SW480 (cell line): Measurements from ENCODE around the gene PPP1R10.
A peak's percentile ranks its signal among the peaks of the same experiment; 100 is the strongest.
"Not testable (repeated sequence)": the region's sequence is repeated elsewhere in the genome, so short reads cannot be mapped to it uniquely, and the experiment has no call there.

Experiments used
- DNase-seq: peaks from one replicate; pipeline ENCODE4 v3.0.0-alpha.2; 2016; ENCODE audit warnings: low spot score

PPP1R10 gene

GRCh38 chr6:30616811-30617564 lies at the start of gene PPP1R10:
Gene PPP1R10 (minus strand): TSS chr6:30617243. CDS start chr6:30609944, 7,299 bp downstream.
- peak; percentile 99 for DNase-seq

DNA sequence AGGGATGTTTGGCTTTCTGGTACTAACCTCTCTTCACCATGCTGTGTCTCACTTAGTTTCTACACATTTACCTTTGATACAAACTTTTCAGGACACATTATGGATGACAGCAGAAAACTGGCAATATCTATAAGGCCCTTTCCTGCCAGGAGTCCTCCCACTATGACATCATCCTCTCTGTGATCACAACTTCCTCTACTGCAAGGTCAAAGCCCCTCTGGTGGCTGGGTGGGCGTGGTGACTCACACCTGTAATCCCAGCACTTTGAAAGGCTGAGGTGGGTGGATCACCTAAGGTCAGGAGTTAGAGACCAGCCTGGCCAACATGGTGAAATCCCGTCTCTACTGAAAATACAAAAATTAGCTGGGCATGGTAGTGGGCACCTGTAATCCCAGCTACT lies 49.3 kb upstream of the PPP1R10 start:
- not testable (repeated sequence) for DNase-seq

- no peak for DNase-seq
Measured at GRCh38 chr6:30664994-30665767, 48.1 kb upstream of the PPP1R10 start.

DNA sequence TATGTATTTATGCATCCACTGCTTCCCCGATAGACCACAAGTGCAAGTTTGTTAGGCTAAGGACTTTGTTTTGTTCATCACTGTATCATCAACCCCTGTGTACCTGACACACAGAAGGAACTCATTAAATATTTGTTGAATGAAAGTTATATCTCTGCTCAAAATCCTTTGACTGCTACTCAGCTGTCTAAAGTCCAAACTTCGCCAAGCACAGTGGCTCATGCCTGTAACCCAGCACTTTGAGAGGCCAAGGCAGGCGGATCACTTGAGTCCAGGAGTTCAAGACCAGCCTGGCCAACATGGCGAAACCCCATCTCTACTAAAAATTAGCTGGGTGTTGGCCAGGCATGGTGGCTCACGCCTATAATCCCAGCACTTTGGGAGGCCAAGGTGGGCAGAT lies 40.9 kb upstream of the PPP1R10 start:
- DNase-seq, result not testable (repeated sequence)

DNA sequence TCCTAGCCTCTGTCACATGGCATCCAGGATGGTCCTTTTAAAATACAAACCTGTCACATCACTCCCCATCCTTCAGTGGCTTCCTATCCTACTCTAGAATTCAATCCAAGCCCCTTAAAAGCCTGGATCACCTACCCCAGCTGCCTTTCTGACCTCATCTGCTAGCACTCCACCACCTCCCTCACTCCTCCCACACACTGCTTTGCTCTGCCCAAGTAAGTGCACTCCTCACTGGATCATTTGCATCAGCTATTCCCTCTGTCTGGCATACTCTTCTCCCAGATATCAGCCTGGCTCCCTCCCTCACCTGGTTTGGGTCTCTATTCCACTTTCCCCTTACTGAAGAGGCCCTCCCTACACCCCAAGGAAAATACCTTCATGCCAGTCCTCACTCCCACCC lies 40.4 kb upstream of the PPP1R10 start:
- no peak for DNase-seq

- no peak for DNase-seq
Measured at GRCh38 chr6:30656513-30656912, 39.5 kb upstream of the PPP1R10 start.

DNA sequence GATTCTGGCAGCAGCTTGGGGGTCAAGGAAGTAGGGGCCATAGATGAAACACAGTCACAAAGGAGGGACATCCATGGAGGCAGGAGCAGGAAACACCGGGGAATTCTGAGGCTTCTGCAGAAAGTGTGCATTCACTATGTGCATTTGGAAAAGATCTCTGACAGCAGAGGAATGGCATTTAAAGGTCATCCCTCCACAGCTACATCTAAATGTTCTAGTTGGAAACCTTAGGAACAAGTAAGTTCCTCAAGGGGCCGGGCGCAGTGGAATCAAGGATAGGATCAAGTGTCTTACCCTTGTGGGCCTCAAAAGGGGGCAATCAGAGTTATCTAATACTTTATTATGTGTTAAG lies 38.7 kb upstream of the PPP1R10 start:
- no peak for DNase-seq

DNA sequence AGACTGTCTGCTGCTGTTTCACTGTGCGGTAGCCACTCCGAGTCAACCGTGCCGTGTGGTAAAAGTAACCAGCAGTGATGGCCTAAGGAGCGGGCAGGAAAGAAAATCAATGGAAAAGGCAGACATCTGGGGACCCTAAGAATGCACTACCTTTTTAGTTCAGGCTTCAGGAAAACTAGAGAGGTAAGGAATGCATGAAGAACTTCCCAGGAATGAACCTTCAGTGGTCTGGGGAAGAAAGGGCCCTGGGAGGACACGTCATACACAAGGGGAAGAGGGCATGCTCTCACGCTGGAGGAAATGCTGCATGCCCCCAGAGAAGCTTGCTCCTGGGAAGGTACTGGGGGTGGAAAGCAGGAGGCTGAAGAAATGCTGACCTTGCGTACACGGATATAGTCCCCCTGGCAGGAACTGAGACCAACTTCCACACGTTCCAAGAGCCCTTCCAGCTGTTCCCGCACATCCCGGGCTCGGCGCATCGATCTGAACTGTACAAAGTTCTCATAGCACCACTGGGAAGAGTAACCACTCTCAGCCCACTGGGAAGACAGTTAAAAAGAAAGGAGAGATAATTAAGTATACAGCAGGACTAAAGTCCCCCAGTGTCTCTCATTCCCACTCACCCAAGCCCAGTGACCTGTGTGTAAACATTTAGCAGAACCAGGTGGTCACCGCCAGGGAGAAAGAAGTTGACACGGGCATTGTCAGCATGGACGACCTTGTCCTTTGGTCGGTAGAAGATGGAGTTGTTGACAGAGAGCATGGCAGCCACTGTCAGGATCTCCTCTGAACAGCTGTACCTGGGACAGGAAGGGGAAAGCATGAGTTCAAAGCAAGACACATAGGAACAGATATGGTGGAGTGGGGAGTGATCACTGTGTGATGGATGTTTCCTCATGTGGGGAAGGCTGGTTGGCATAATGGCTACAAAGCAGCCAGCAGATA lies 38.0 kb upstream of the PPP1R10 start:
- DNase-seq, result no peak

DNA sequence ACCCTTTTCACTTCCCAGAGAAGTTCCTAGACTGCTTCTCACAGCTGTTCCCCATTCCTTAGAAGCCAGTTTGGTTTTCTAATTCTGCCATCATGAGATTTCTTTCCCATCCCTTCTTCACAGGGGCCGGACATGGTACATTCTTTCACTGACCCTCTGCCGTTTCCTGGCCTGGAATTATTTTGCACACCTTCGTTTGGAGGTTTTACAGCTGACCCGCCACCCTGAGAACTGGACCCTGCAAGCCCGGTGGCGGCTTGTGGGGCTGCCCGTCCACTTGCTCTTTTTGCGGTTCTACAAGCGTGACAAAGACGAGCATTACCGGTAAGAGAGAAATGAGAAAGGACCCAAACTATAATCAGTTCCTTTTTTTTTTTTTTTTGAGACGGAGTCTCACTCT lies 34.1 kb upstream of the PPP1R10 start:
- no peak for DNase-seq

DNA sequence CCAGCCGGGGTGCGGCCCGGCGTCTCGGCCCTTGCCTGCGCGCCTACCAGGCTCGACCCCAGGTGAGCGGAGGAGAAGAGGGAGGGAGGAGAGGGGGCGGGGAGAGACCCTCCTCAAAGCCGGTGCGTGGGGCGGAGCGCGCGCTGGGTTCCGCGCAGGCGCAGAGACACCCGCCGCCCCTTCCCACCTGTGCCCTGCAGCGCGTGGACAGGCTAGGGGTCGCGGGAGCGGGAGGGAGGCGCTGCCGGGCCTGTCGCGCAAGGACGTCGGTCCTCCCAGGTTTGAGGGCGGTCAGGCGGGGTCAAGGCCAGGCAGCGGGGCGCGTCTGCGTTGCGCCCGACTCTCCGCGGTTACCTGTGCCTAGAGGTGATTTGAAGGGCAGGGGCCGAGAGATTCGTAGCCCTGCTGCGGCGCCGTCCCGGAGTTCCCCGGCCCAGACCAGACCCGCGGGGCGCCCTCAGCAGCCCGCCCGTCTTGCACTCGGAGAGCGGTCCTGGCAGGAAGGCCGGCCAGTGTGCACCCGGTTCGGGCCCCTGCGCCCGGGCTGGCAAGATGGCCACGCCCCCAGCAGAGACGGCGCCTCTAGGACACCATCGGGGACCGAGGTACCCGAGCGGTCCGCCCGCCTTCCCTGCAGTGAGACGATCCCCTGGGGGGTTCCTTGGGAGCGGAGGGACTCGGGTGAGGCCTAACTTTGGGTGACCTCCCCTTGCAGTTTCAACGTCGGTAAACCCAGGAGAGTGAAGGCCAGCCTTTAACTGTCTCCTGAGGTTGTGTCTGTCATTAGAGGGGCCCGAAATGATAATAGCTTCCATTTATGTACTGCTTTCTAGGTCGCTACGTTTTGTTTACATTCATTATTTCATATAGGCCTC lies 30.4 kb upstream of the PPP1R10 start:
- DNase-seq, result peak; percentile 64

- DNase-seq, result peak; percentile 89
Measured at GRCh38 chr6:30646450-30647241, 29.6 kb upstream of the PPP1R10 start, which contains the start of gene C6orf136. Gene C6orf136 (plus strand): TSS chr6:30647133. CDS start chr6:30647232, 99 bp downstream.

DNA sequence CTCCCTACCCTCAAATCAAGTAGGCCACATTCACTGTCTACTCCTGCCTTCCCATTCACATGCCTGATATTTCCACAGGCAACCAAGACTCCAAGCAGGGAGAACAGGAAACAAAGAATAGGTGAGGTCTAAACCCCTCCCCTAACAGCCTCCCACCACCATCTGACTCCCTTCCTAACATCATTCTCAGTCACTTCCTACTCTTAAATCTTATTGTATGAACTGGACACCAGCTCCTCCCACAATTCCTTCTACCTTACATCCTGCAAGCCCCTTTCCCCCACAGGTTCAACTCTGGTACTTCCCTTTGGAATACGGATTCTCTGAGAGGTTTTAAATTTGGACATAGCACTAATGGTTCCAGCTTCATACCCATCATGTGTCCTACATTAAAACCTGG lies 28.9 kb upstream of the PPP1R10 start:
- no peak for DNase-seq

GRCh38 chr6:30644769-30645168 lies 27.7 kb upstream of the PPP1R10 start:
- no peak for DNase-seq

- DNase-seq, result no peak
Measured at GRCh38 chr6:30643656-30644055, 26.6 kb upstream of the PPP1R10 start.

GRCh38 chr6:30641048-30641447 lies 24.0 kb upstream of the PPP1R10 start:
- DNase-seq, result no peak

- no peak for DNase-seq
Measured at GRCh38 chr6:30640481-30640880, 23.4 kb upstream of the PPP1R10 start.

- DNase-seq, result no peak
Measured at GRCh38 chr6:30635834-30636233, 18.8 kb upstream of the PPP1R10 start.

GRCh38 chr6:30626484-30627366 lies 9.7 kb upstream of the PPP1R10 start, which contains the start of gene ATAT1:
Gene ATAT1 (plus strand): TSS chr6:30626874.
- DNase-seq, result peak; percentile 71

- no peak for DNase-seq
Measured at GRCh38 chr6:30625511-30625910, 8.5 kb upstream of the PPP1R10 start.
